AG09309 (cell line): ENCODE data around the gene ARHGAP1.

Experiments used
- DNase-seq: peaks from one replicate; pipeline ENCODE4 v3.0.0-alpha.2; 2010; ENCODE audit warnings: low read depth
- H3K4me3 ChIP-seq: 2 replicates; pipeline ENCODE4 v1.5.1; 2011; ENCODE audit warnings: mild to moderate bottlenecking, low read depth, low read length, moderate library complexity; ENCODE audit not compliant: control insufficient read depth
- TF ChIP-seq, protein P1 (sequence below): IDR thresholded peaks from 2 replicates; pipeline ENCODE4 v1.5.1; 2011; ENCODE audit warnings: mild to moderate bottlenecking, low read depth, low read length, inconsistent platforms; ENCODE audit not compliant: insufficient read depth, control insufficient read depth; ENCODE audit errors: missing control alignments

ARHGAP1 gene

DNA sequence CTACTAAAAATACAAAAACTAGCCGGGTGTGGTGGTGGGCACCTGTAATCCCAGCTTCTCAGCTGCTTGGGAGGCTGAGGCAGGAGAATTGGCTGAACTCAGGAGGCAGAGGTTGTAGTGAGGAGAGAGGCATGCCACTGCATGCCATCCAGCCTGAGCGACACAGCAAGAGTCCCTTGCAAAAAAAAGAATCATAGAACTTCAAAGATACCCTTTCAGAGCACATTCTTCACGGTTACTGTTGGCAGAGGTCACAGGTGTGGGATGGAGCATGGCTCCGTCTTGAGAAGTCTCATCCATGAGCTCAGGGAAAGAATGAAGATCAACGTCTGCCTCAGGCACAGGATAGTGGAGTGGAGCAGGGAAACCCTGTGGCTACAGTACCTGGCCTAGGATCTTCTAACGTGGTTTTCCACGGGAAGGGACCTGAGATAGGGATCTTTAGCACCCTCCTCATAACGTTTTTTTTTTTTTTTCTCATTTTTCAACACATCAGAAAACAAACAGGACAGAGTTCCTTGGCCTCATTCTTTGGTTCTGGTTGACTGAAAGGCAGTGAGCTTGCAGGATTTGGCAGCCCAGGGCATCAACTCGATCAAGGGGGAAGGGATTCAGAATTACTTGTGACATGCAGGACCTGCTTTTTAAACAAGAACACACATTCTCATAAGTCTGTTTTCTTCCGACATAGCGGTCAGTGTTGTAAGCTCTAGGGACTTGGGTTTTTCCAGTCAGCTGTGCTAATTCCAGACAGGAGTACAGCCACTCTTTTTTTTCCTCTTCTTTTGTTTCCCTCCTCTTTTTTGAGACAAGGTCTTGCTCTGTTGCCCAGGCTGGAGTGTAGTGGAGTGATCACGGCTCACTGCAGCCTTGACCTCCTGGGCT, 41.4 kb upstream of the ARHGAP1 start:
- H3K4me3 ChIP-seq = no peak overlapping the region
- no peak for DNase-seq
- TF ChIP-seq, protein P1, sequence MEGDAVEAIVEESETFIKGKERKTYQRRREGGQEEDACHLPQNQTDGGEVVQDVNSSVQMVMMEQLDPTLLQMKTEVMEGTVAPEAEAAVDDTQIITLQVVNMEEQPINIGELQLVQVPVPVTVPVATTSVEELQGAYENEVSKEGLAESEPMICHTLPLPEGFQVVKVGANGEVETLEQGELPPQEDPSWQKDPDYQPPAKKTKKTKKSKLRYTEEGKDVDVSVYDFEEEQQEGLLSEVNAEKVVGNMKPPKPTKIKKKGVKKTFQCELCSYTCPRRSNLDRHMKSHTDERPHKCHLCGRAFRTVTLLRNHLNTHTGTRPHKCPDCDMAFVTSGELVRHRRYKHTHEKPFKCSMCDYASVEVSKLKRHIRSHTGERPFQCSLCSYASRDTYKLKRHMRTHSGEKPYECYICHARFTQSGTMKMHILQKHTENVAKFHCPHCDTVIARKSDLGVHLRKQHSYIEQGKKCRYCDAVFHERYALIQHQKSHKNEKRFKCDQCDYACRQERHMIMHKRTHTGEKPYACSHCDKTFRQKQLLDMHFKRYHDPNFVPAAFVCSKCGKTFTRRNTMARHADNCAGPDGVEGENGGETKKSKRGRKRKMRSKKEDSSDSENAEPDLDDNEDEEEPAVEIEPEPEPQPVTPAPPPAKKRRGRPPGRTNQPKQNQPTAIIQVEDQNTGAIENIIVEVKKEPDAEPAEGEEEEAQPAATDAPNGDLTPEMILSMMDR = no peak

GRCh38 chr11:46738887-46739286, 38.5 kb upstream of the ARHGAP1 start:
- DNase-seq = no peak
- H3K4me3 ChIP-seq = no peak overlapping the region
- TF ChIP-seq, protein P1 = no peak

DNA sequence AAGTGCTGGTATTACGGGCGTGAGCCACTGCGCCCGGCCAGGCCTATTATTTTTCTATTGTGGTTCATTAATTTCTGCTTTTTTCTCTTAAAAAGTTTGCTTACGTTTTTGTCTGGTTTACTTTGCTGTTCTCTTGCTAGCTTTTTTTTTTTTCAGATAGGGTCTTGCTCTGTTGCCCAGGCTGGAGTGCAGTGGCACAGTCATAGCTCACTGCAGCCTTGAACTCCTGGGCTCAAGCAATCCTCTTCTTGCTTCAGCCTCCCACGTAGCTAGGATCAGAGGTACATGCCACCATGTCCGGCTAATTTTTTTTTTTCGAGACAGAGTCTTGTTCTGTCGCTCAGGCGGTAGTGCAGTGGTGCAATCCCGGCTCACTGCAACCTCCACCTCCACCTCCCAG, 37.3 kb upstream of the ARHGAP1 start:
- no peak for DNase-seq
- H3K4me3 ChIP-seq = no peak overlapping the region
- TF ChIP-seq, protein P1 = no peak

- H3K4me3 ChIP-seq = no peak overlapping the region
- DNase-seq = peak; percentile 40
- TF ChIP-seq, protein P1 = no peak
These were observed 36.2 kb upstream of the ARHGAP1 start for GRCh38 chr11:46736615-46737014.

DNA sequence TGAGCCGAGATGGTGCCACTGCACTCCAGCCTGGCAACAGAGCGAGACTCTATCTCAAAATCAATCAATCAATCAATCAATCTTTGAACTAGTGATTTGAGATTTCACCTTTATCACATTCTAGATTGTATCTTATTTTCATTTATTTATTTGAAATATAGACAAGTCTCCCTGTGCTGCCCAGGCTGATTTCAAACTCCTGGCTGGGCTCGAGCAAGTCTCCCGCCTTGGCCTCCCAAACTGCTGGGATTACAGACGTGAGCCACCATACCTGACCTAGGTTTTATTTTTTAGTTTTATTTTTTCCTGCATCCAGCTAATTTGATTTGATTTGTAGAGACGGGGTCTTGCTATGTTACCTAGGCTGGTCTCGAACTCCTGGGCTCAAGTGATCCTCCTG, 35.7 kb upstream of the ARHGAP1 start:
- H3K4me3 ChIP-seq = no peak overlapping the region
- DNase-seq = no peak
- TF ChIP-seq, protein P1 = no peak

- H3K4me3 ChIP-seq = no peak overlapping the region
- TF ChIP-seq, protein P1 = no peak
- no peak for DNase-seq
These were observed 32.8 kb upstream of the ARHGAP1 start for GRCh38 chr11:46733234-46733633.
